Ascending aorta (tissue), 2 donors: Measurements from ENCODE around the gene AMHR2. TPM values are rescaled to one million over a fixed set of nuclear protein-coding genes. Genes with fewer than 3 reads are reported as not detected.
"Not testable (repeated sequence)": the region's sequence is repeated elsewhere in the genome, so short reads cannot be mapped to it uniquely, and the experiment has no call there.

Source experiments
- DNase-seq, 2 donors: peaks; one replicate each; pipeline ENCODE4 v3.0.0-alpha.2; 2019; ENCODE audit warnings: low spot score in 2 of 2
- H3K27ac ChIP-seq, 2 donors: fragments of 200-600 bp; sonication (generic); one replicate each; pipeline ENCODE4 v1.5.1; 2016 to 2017; ENCODE audit warnings: mild to moderate bottlenecking in 1 of 2
- H3K27me3 ChIP-seq: fragments of 200-600 bp; sonication (generic); one replicate; pipeline ENCODE4 v1.5.1; 2017
- H3K36me3 ChIP-seq, 2 donors: fragments of 200-600 bp; sonication (generic); one replicate each; pipeline ENCODE4 v1.5.1; 2016
- H3K4me1 ChIP-seq, 2 donors: fragments of 200-600 bp; sonication (generic); one replicate each; pipeline ENCODE4 v1.5.1; 2016 to 2017; ENCODE audit warnings: mild to moderate bottlenecking in 1 of 2
- H3K4me3 ChIP-seq, 2 donors: fragments of 200-600 bp; sonication (generic); one replicate each; pipeline ENCODE4 v1.5.1; 2016 to 2017; ENCODE audit warnings: mild to moderate bottlenecking in 1 of 2
- H3K9me3 ChIP-seq, 2 donors: fragments of 200-600 bp; sonication (generic); one replicate each; pipeline ENCODE4 v1.5.1; 2016
- CTCF ChIP-seq, 3 experiments: fragments of 200-600 bp in 2 of 3; fragments of 450-650 bp in 1 of 3; sonication (generic) in 2 of 3; IDR thresholded peaks; one replicate each; pipeline ENCODE4 v1.5.1; 2016 to 2019; ENCODE audit warnings: antibody characterized with exemption in 3 of 3, mild to moderate bottlenecking in 1 of 3, moderate library complexity in 1 of 3
- intact Hi-C: fragments of 100-400 bp; cut with DNase I; formaldehyde crosslinking; loops from one replicate; pipeline ENCODE4 v1.15.1; 2023
- total RNA-seq: library from RNA; depleted of rRNA; stranded (reverse); fragments of >200 nt; gene quantifications from one replicate; pipeline ENCODE4 v1.1.0, GENCODE V29; 2016

The AMHR2 gene
- total RNA-seq: not detected

- TF ChIP-seq CTCF (IDR thresholded peaks at IDR 0.05): no peak
- Histone ChIP-seq H3K4me1 (no peaks in the 10 kb centered on the region), H3K27ac (no peak within 1 kb of the TSS), H3K27me3 (no peaks in the 10 kb centered on the region), H3K9me3 (no peaks in the 10 kb centered on the region), H3K4me3 (no peak within 1 kb of the TSS), H3K36me3 (no peaks in the 10 kb centered on the region)
- no peak for DNase-seq
- intact Hi-C loops: no loop called here
Measured at GRCh38 chr12:53423597-53423996, at the start of gene AMHR2. AMHR2 (plus strand) TSS chr12:53423855; CDS start chr12:53423935, 80 bp downstream.

- peaks cover 4 to 23% of the 10 kb centered on the region in 2 donors for H3K4me1 ChIP-seq
- H3K27ac ChIP-seq: peak overlapping the region in 1 of 2 donors; percentile 42
- H3K4me3 ChIP-seq, H3K36me3 ChIP-seq, intact Hi-C loops, DNase-seq, H3K27me3 ChIP-seq, H3K9me3 ChIP-seq: not testable (repeated sequence)
Measured at GRCh38 chr12:53374277-53374676, 49.4 kb upstream of the AMHR2 start.

- H3K4me1 ChIP-seq: peaks cover 10 to 18% of the 10 kb centered on the region in 2 donors
- peaks cover 0 to under 1% of the 10 kb centered on the region in 2 donors for H3K36me3 ChIP-seq
- no peak overlapping the region for H3K27ac ChIP-seq
- H3K27me3 ChIP-seq: no peaks in the 10 kb centered on the region
- intact Hi-C loops: no loop called here
- H3K9me3 ChIP-seq: no peaks in the 10 kb centered on the region
- TF ChIP-seq CTCF (IDR thresholded peaks at IDR 0.05): no peak
- no peak overlapping the region for H3K4me3 ChIP-seq
- no peak for DNase-seq
Measured at GRCh38 chr12:53376747-53377146, 46.9 kb upstream of the AMHR2 start.

DNA sequence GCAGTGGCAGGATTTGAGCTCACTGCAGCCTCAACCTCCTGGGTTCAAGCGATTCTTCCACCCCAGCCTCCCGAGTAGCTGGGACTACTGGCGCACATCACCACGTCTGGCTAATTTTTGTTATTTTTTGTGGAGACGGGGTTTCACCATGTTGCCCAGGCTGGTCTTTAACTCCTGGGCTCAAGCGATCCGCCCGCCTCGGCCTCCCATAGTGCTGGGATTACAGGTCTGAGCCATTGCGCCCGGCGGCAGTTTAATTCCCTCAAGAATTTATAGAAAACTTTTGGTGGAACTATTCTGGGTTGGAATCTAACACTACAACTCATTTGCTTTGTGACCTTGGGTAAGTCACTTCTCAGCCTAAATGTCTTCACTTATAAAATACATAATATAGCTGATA is 45.4 kb upstream of the AMHR2 start:
- intact Hi-C loops: loop anchor here (2.0 kb wide), 2 partner anchors 53 to 123 kb away; partner anchors contain the start of gene TARBP2
- peaks cover 18 to 24% of the 10 kb centered on the region in 2 donors for H3K4me1 ChIP-seq
- H3K27me3 ChIP-seq: no peaks in the 10 kb centered on the region
- H3K9me3 ChIP-seq: no peaks in the 10 kb centered on the region
- H3K4me3 ChIP-seq: no peak overlapping the region
- no peak for DNase-seq
- TF ChIP-seq CTCF (IDR thresholded peaks at IDR 0.05): no peak
- H3K27ac ChIP-seq: no peak overlapping the region
- H3K36me3 ChIP-seq: peaks cover 14 to 15% of the 10 kb centered on the region in 2 donors

- Histone ChIP-seq H3K4me3 (peak overlapping the region; percentile 55 to 70), H3K27me3 (no peaks in the 10 kb centered on the region), H3K36me3 (peaks cover 20 to 21% of the 10 kb centered on the region in 2 donors), H3K9me3 (no peaks in the 10 kb centered on the region), H3K27ac (peak overlapping the region; percentile 85 to 91), H3K4me1 (peaks cover 18 to 30% of the 10 kb centered on the region in 2 donors)
- no peak for DNase-seq
- intact Hi-C loops: loop anchor here (2.0 kb wide), 2 partner anchors 54 to 122 kb away; partner anchors contain the start of gene TARBP2
- TF ChIP-seq CTCF (IDR thresholded peaks at IDR 0.05): no peak
Measured at GRCh38 chr12:53378724-53379388, 44.8 kb upstream of the AMHR2 start.

DNA sequence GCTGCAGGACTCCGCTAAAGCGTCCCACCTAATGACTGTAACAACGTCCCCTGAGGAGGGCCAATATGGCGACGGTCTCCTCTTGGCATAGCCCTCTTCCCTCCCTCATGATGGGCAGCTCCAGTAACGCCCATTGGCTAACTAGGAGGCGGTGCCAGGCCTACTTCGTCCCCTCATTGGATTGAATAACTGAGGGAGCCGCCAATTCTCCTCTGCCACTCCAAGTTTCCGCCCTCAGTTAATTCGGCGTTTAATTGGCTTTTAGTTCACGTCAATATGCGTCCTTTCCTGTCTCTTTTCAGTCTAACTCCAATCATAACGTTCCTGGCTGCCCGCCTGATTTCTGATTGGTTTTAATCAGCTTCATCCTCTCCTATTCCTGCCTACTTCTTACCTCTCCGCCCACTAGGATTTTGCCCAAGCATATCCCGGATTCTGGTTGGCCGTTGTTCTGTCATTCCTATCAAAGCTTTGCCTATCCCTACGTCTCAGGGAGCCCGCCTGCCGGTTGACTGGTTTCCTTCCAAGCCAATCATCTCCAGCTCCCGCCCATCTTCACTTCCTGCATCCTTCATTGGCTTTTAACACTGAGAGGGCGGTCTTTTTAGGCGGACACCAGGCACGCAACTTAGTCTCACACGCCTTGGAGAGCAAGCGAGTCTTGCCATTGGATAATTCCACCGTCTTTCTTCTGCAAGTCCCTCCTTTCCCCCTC is 44.1 kb upstream of the AMHR2 start:
- H3K4me3 ChIP-seq: peak overlapping the region; percentile 86 to 87
- H3K36me3 ChIP-seq: peaks cover 25 to 27% of the 10 kb centered on the region in 2 donors
- H3K27me3 ChIP-seq: no peaks in the 10 kb centered on the region
- intact Hi-C loops: loop anchor here (1.0 to 2.0 kb wide), 3 partner anchors 55 to 121 kb away; partner anchors contain the start of genes PRR13 and TARBP2
- H3K9me3 ChIP-seq: no peaks in the 10 kb centered on the region
- peak overlapping the region; percentile 95 to 99 for H3K27ac ChIP-seq
- peak; percentile 100 for DNase-seq
- TF ChIP-seq CTCF (IDR thresholded peaks at IDR 0.05): no peak
- peaks cover 23 to 37% of the 10 kb centered on the region in 2 donors for H3K4me1 ChIP-seq
